HG03354 (cell line): Measurements from ENCODE around the gene KCNK17.

Experiments
- ATAC-seq: cut with Tn5 transposase; IDR thresholded peaks from one replicate; pipeline ENCODE4 v1.9.1; 2021; ENCODE audit warnings: mild to moderate bottlenecking; ENCODE audit not compliant: unreplicated experiment, poor library complexity, severe bottlenecking

KCNK17 gene, protein sequence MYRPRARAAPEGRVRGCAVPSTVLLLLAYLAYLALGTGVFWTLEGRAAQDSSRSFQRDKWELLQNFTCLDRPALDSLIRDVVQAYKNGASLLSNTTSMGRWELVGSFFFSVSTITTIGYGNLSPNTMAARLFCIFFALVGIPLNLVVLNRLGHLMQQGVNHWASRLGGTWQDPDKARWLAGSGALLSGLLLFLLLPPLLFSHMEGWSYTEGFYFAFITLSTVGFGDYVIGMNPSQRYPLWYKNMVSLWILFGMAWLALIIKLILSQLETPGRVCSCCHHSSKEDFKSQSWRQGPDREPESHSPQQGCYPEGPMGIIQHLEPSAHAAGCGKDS

DNA sequence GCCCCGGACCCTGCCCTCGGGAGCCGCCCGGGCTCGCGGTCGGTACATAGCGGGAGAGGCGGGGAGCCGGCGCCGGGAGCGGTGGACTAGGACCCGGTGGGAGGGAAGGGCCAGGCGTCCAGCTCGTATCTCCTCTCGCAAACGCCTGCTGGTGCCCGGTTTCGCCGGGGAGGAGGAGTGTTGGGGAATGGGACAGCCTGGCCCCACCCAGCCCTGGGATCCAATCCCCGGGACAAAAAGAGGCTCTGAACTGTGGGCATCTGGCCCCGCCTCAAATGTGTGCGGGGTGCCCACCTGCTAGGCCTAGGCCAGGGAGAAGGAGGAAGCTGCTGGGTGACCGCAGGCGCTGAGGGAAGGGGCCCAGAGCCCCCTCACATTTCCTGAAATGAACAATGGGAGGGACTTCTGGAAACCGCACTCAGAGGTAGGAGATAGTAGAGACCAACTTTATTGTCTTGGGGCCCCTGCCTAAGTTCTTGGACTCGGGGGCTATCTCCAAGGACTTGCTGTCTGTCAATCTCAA lies at the start of gene KCNK17:
TSS of gene KCNK17 (minus strand) at position 147 of the 523 bp plus-strand sequence. CDS start at position 48, 99 bp downstream.
- no peak for ATAC-seq

DNA sequence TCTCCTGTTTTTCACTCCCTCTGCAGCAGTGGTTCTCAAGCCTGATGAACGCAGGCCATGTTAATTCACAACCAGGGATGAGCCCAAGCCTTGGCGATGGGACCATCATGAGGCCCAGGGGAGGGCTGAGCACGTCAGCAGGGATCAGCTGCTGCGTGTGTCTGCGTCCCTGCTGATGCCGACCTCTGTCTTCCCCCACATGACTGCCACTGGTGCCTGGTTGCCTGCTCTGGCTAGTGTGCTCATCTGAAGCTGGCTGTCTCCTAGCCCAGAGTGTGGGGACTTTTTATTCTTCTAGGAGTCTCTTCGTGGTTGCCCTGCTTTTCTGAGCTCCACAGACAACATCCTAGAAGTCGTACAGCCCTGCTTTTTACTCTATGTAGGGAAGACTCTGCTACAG lies 49.1 kb upstream of the KCNK17 start:
- ATAC-seq = no peak

DNA sequence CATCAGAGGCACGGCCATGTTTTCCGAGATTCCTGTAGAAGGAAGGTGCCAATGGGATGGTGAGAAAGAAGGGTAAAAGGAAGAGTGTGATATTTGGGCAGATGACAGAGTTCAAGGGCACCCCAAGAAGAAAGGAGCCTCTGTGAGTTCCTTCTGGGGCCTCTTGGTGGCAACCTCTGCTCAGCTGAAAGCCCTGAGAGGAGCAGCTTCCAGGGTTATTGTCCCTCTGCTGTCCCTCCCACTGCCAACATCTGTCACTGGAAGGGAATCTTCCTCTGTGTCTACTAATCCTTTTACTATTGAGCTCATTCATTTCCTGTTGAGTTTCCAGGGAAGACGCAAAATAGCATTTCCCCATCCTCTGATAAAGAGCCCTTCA lies 48.3 kb upstream of the KCNK17 start:
- ATAC-seq = peak; percentile 18

DNA sequence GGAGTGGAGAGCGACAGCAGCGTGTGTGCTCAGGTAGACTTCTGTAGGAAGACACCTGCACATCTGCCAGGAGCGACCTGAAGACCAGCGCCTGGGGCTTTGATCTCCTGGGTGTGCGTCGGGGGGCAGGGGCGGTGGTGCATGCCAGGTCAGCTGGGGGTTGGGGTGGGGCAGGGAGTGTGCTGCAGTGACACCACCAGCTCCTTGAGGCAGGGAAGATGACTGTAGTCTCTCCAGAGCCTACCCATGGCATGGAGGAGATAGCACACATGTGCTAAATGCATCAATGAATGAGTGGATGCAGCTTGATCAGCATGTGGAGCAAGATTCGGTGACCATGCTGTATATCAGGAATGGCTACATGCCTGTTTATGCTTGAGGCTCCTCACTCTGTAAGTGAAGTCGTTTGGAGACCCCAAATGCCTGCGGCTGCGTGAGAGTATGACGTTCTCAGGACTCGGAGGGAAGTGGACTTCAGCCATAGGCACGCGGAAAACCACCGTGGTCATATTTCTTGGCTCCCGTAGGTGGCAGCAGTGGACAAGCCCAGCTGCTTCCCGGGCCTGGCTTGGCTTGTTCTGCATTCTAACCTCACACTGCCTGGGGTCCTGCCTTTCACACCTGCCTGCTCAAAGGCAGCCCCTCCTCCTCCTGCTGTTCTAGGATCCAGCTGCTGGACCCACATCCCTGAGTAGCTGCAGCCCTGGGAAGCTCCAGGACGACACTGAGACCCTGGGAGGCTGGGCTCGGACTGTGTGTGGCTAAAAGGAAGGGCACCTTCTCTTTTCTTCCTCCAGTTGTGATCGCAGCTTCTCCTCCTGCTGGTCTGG lies 47.7 kb upstream of the KCNK17 start:
- peak; percentile 75 for ATAC-seq

DNA sequence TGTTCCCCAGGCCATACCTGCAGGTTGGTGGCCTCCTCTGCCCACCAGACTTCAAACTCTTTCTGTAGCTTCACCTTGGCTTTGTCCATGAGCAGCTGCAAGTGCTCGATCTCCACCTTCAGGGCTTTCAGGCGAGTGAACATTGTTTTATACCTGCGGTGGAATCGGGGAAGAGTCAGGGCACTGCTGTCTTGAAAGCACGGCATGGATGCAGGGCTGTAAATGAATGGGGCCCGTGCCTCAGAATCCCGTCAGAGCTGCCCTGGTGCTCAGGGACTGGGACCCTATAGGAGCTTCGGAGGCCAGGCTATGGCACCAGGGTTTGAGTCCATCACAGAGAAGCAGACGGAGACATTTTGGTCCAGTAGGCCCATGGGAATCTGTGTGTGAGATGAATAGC lies 46.2 kb upstream of the KCNK17 start:
- ATAC-seq = no peak

DNA sequence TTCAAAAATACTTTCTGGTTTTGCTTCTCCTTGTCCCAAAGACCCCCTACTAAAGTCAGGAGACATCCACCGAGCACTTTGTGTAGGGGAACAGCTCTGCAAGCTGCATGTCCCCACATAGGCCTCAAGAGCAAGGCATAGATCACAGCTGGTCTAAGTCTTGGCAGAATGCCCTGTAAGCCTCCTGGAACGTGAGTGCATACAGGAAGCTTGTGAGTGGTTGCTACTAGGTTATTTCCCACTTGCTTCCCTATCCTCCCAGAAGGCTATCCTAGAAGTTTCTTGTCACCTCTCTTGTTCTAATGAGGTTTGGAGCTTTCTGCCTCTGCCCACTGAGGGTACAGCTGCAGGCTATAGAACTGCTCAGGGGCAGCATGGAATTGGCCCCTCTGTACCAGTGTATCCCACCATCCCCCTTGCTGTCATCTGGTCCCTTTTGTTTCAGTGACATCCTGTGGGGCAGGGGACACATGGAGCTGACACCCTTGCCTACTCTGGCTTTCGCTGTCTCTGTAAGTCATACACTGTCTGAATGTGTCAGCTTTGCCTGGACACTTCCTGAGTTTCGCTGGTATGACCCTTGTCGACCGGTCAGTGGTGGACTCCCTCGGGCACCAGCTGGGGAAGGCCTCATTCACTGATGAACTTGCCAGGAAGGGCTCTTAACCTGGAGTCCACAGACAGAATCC lies 43.9 kb upstream of the KCNK17 start:
- no peak for ATAC-seq

DNA sequence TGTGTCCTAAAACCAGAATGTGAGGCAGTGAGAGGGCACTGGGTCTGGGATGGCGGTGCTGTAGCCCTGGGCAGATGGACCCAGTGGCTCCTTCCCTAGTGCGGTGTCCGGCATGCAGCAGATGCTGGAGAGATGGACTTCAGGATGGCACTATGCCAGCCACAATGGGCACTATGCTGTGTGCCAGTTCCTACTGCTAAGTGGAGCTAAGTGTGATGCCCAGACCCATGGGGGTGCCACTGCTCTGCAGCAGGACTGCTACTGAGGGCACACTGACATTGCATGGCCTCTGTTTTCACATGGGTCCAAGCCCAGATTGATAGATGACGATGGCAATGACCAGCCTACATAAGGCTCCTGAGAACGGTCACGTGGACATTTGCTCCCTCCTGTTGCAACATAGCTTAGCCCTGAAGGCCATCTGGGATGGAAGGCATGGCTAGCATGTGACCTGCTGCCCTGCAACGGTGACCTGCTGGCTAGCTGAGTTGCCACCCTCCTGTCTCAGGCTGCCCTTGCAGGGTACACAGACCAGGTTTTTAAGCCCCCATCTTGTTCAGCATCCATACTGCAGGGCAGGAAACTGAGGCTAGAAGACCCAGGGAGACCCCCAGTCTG lies 39.6 kb upstream of the KCNK17 start:
- ATAC-seq = no peak

DNA sequence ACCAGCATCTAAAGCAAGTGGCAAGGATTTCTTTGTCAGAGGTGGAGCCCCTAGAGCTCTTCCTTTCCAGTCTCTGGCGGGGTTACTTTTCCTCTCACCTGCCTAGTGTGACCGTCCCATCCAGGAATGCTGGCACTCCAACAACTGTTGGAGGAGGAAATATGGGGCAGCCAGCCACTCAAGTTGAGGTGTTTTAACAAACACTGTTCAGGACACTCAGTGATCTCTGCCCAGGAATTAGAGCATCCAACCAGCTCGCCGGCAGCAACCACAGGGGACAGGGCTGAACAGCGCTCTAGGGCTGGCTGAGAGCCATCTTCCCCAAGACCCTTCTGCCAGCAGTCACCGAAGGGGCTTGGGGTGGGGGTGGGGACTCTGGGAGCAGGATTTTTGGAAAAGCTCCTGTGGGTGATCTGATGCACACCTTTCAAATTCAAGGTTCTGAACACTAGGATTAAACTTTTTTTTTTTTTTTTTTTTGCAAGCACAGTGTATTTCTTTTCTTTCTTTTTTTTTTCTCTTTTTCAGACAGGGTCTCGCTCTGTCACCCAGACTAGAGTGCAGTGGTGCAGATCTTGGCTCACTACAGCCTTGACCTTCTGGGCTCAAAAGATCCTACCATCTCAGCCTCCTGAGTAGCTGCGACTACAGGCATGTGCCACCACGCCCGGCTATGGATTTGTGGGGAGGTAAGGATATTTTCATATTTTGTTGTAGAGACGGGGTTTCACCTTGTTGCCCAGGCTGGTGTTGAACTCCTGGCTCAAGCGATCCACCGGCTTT lies 36.7 kb upstream of the KCNK17 start:
- no peak for ATAC-seq

DNA sequence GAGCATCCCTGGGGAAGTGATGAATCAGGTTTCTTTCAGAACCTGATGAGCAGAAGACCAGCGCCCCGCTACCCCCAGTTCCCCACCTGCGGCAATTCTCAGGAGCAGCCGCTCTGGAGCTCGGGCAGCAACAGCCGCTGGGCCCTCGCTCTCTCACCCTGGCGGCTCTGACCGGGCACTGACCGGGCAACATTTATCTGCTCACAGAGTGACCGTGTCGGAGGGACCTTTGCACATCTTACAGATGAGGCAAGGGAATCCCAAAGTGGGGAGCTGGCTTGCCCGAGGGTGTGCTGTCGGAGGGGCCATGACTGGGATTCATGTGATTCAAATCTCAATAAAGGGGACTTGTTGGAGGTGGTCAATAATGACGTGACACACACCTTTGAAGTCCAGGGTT lies 34.5 kb upstream of the KCNK17 start:
- no peak for ATAC-seq

DNA sequence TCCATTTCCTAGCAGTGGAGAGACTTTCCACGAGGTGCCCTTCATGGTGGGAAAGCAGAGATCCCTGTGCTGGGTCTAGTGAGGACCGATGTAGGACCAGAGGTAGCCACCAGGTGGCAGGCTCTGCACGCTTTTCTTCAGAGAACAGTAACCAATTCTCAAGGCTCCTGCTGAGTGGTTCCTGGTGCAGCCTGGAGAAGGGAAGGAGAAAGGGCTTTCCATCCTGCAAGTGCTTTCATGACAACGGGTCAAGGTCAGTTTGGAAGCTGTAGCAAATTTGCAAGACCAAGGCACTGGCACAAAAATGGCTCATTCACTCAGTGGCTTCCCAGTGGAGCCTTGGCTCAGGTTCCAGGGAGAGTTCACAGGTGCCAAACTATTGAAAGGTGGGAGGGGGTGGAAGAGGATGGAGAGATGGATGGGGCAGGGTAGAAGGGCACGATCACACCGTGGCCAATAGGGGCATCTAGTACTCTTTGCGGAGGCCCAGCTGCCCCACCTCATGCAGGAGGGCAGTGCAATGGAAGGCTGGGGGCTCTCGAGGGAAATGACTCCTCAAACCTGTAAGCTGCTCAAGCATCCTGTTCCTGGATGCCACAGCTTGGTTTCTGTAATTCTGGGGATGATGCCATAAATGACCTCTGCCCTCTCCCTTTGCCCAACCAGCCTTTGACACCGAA lies 33.8 kb upstream of the KCNK17 start:
- no peak for ATAC-seq

DNA sequence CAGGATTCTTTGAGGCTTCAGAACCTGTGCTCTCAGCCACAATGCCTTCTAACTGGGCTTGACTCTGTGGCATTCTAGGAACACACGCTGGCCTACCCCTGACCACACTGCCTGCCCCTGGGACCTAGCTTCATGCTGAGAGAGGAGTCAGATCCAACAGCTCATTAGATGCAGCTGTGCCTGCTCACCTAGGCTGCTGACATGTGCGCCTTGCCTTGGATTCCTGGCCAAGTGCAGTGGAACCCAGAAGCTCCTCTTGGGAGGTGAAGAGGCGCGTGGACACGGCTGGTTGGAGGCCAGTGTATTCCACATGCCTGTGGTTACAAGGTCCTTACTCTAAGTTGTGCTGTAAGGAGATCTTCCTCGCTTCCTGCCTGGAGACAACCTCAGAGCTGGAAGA lies 33.0 kb upstream of the KCNK17 start:
- ATAC-seq = no peak

DNA sequence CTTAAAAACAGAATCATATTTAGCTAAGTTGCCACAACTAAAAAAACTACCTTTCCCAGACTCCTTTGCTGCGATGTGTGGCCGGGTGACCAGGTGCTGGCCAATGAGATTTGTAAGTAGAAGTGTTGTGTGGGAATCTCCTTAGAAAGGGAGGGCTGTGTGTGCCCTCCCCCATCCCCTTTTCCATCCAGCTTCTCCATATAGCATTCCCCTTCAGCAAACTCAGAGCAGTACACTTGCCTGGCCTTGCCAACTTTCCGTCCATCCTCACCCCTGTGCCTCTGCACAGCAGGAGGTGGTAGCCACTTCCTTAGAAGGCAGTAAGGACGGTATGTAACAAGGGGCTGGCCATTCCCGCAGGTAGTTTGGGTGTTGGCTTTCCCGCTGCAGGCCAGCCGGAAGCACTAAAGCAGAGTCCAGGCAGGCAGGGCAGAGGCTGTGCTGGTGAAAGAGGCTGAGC lies 30.6 kb upstream of the KCNK17 start:
- no peak for ATAC-seq

DNA sequence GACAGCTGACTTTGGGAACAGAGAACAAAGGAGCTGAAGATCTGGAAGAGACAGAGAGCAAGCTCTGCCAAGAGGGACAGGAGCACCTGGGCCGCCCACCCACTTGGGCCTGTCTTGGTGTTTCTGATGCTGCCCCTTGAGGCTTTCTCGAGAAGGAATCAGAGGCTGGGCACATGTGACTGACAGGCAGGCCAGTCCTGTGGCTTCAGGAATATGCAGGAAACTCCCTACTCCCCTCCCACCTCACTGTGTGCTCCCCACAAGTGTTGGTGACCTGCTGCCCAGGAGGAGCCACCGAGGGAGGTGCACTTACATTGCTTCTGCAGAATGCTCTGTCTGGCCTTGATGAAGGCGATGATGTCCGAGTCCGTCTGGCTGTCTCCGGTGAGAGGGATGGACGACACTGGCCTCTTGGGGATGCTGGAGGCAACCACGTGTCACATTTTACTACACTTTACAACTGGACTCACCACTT lies 29.2 kb upstream of the KCNK17 start:
- no peak for ATAC-seq

DNA sequence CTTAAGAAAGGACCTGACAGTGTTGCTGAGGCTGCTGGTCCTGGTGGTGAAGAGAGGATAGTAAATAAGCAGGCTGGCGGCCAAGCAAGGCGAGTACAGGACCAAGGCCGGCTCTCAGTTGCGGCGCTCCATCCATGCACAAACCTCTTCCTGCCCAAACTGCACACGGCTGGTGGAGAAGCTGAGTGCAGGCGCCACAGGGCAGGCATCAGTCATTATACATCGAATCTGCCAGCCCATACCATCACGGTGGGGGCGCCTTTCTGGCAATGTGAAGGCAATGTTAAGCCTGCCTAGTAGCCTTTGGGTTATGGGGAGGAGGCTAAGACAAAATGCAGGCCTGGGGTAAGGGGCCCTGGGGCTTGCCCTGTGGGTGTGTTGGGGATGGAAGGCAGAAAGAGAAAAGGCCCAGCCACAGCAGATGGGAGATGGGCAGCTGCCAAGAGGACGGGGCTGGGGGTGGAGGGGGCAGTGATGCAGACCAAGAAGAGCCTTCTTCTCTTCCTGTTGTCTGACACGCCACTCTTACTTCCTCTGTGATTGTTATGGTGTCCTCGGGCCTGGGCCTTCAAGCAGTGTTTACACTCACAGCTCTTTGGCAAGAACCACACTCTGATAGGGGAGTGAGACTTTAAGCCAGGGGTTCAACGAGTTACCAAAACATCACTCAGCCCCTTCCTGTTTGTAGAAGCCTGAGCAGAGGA lies 28.6 kb upstream of the KCNK17 start:
- peak; percentile 50 for ATAC-seq

DNA sequence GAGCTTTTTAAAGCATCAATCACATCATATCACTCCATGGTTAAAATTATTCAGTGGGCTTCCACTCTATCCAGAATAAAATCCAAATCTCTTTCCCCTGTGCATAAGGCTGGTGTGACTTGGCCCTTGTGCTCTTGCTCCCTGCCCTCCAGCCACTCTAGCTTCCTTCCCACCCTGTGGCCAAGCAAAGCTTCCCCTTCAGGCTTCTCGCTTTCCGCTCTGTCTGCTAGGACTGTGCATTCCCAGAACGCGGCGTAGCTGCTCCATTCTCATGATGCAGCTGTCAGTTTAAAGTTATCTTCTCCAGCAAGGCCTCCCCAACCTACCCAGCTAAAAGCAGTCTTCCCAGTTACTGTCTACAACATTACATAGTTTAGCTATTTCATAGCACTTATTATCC lies 27.7 kb upstream of the KCNK17 start:
- ATAC-seq = no peak

DNA sequence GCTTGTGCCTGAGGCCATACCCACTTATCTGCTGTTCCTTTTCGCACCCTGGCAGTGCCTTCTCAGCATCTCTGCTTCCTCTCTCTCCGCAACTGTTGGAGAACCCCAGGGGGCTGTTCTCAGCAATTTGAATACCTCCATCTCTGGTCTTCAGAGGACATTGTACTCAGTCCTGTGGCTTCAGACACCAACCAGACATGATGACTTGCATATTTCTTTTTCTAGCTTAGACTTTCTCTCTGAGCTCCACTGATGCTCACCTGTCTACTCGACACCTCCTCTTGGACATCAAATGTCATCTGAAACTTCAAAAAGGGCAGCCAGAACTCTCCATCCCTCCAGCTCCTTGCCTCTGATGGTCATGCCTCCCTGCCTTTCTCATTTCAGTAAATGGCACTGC lies 27.1 kb upstream of the KCNK17 start:
- no peak for ATAC-seq

DNA sequence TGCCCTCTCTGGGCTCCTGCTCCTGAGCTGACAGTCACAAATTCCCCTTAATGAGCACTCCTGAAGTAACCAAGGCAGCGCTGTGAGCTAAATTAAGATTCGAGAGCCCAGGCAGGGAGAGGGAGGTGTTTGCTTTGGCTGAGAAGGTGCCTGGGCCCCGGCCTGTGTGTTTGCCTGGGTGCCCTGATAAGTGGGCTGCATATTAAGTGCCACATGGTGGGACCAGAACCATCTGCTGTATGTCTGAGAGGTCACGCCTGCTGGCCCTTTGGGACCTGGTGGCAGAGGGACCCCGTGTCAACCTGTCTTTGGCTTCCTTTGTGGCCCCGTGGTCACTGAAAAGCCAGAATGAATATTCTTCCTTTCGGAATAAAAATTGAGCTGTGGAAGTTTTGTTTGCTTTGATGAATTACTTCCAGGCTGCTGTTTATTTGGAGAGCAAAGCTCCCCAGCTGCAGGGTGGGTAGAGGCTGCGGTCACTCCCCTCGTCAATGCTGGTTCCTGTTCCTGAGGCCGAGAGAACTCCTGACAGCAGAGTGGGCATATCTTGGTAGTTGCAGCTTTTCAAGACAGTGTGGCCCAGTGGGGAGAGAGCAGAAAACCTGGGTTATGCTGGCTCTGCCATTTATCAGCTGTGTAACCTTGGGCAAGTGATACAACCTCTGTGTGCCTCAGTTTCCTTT lies 25.8 kb upstream of the KCNK17 start:
- no peak for ATAC-seq
